GM23338 (cell line): Measurements from ENCODE around the gene GPR83. TPM values are rescaled to one million over a fixed set of nuclear protein-coding genes. Genes with fewer than 3 reads are reported as not detected.

Experiments
- ATAC-seq: fragments of 200-7000 bp; cut with Tn5 transposase; 3 replicates; pipeline ENCODE4 v1.9.1; 2020
- DNase-seq: peaks from one replicate; pipeline ENCODE4 v3.0.0-alpha.2; 2015; ENCODE audit warnings: low spot score
- H2AFZ ChIP-seq: fragments of 200-600 bp; sonication (generic); 2 replicates; pipeline ENCODE4 v1.8.0; 2016; ENCODE audit warnings: antibody characterized with exemption, mild to moderate bottlenecking, moderate library complexity
- H3F3A ChIP-seq: fragments of 200-600 bp; sonication (generic); replicated peaks from 2 replicates; pipeline ENCODE4 v1.8.0; 2017; ENCODE audit warnings: antibody characterized with exemption, mixed run types, low read depth
- H3K27ac ChIP-seq: fragments of 200-600 bp; sonication (generic); 2 replicates; pipeline ENCODE4 v1.6.1; 2016; ENCODE audit warnings: low read depth
- H3K27me3 ChIP-seq: fragments of 200-600 bp; sonication (generic); 2 replicates; pipeline ENCODE4 v1.8.0; 2016; ENCODE audit warnings: mild to moderate bottlenecking, mixed run types, moderate library complexity; ENCODE audit not compliant: insufficient read depth
- H3K36me3 ChIP-seq: fragments of 200-600 bp; sonication (generic); 2 replicates; pipeline ENCODE4 v1.8.0; 2016; ENCODE audit warnings: mild to moderate bottlenecking; ENCODE audit not compliant: insufficient read depth
- H3K4me1 ChIP-seq: fragments of 200-600 bp; sonication (generic); 2 replicates; pipeline ENCODE4 v1.8.0; 2016; ENCODE audit warnings: mild to moderate bottlenecking, moderate library complexity; ENCODE audit not compliant: insufficient read depth
- H3K4me2 ChIP-seq: fragments of 200-600 bp; sonication (generic); 2 replicates; pipeline ENCODE4 v1.7.1; 2017; ENCODE audit warnings: mixed run types
- H3K4me3 ChIP-seq: fragments of 200-600 bp; sonication (generic); 2 replicates; pipeline ENCODE4 v1.6.1; 2016; ENCODE audit warnings: mixed run types
- H3K79me2 ChIP-seq: fragments of 200-600 bp; sonication (generic); replicated peaks from 2 replicates; pipeline ENCODE4 v1.8.0; 2017; ENCODE audit warnings: mild to moderate bottlenecking; ENCODE audit not compliant: insufficient read depth
- H3K9me2 ChIP-seq: fragments of 200-600 bp; sonication (generic); 2 replicates; pipeline ENCODE4 v1.8.0; 2017; ENCODE audit not compliant: insufficient read depth
- H4K20me1 ChIP-seq: fragments of 200-600 bp; sonication (generic); replicated peaks from 2 replicates; pipeline ENCODE4 v1.8.0; 2017; ENCODE audit warnings: mild to moderate bottlenecking; ENCODE audit not compliant: insufficient read depth
- H3K27ac Mint-ChIP-seq: 2 replicates; pipeline ENCODE4 v1.8.0; 2020; ENCODE audit warnings: inconsistent platforms, mild to moderate bottlenecking, moderate library complexity, mixed read lengths
- H3K27me3 Mint-ChIP-seq: 3 replicates; pipeline ENCODE4 v1.8.0; 2022; ENCODE audit warnings: low read depth, mild to moderate bottlenecking, moderate library complexity, mixed read lengths, inconsistent platforms; ENCODE audit not compliant: insufficient read depth, poor library complexity
- H3K36me3 Mint-ChIP-seq: 3 replicates; pipeline ENCODE4 v1.8.0; 2021; ENCODE audit warnings: low read depth, mild to moderate bottlenecking, inconsistent platforms, moderate library complexity, mixed read lengths
- H3K4me1 Mint-ChIP-seq: 3 replicates; pipeline ENCODE4 v1.8.0; 2020; ENCODE audit warnings: mild to moderate bottlenecking, inconsistent platforms, mixed read lengths
- H3K4me3 Mint-ChIP-seq: 3 replicates; pipeline ENCODE4 v1.8.0; 2021; ENCODE audit warnings: moderate library complexity, mild to moderate bottlenecking, inconsistent platforms, mixed read lengths
- H3K9me3 Mint-ChIP-seq: 3 replicates; pipeline ENCODE4 v1.8.0; 2020; ENCODE audit warnings: moderate library complexity, mild to moderate bottlenecking, inconsistent platforms, mixed read lengths
- CREB1 ChIP-seq: fragments of 250-450 bp; sonication (Bioruptor Pico); IDR thresholded peaks from 2 replicates; pipeline ENCODE4 v1.5.0; 2020; ENCODE audit warnings: low read depth, mild to moderate bottlenecking, moderate library complexity
- EZH2phosphoT487 ChIP-seq: fragments of 200-600 bp; sonication (generic); IDR thresholded peaks from one replicate; pipeline ENCODE4 v1.8.1; 2018; ENCODE audit warnings: antibody characterized with exemption; ENCODE audit not compliant: unreplicated experiment
- JUNB ChIP-seq: IDR thresholded peaks from one replicate; pipeline ENCODE4 v1.6.1; 2016; ENCODE audit warnings: antibody characterized with exemption; ENCODE audit not compliant: unreplicated experiment
- POLR2AphosphoS5 ChIP-seq: IDR thresholded peaks from 2 replicates; pipeline ENCODE4 v1.6.1; 2016; ENCODE audit warnings: antibody characterized with exemption, low read depth
- STAT1 ChIP-seq: IDR thresholded peaks from one replicate; pipeline ENCODE4 v1.6.1; 2016; ENCODE audit warnings: antibody characterized with exemption; ENCODE audit not compliant: unreplicated experiment
- ZNF331 ChIP-seq: fragments of 250-450 bp; sonication (Bioruptor Pico); IDR thresholded peaks from 2 replicates; pipeline ENCODE4 v1.5.0; 2020; ENCODE audit warnings: low read depth, mild to moderate bottlenecking, moderate library complexity
- polyA plus RNA-seq: library from polyadenylated mRNA; unstranded; fragments of >200 nt; fragmentation: Nextera tagmentation; extraction: Ambion mirVana; gene quantifications from 2 replicates; pipeline ENCODE4 v1.2.1, GENCODE V29; 2016
- total RNA-seq: library from RNA; depleted of rRNA; stranded (reverse); fragments of >200 nt; shearing (Covaris generic); gene quantifications from 2 replicates; pipeline ENCODE4 v1.2.3, GENCODE V29; 2014
- TF ChIP-seq, protein P1 (sequence below): IDR thresholded peaks from 2 replicates; pipeline ENCODE4 v1.6.1; 2016; ENCODE audit warnings: antibody characterized with exemption
- TF ChIP-seq, protein P2 (sequence below): fragments of 250-450 bp; sonication (Bioruptor Pico); IDR thresholded peaks from 2 replicates; pipeline ENCODE4 v1.5.0; 2020; ENCODE audit warnings: mild to moderate bottlenecking, moderate library complexity

Gene GPR83
- total and polyA plus RNA-seq, 2 experiments from 2014 or later: 0.17 to 0.18 TPM

DNA sequence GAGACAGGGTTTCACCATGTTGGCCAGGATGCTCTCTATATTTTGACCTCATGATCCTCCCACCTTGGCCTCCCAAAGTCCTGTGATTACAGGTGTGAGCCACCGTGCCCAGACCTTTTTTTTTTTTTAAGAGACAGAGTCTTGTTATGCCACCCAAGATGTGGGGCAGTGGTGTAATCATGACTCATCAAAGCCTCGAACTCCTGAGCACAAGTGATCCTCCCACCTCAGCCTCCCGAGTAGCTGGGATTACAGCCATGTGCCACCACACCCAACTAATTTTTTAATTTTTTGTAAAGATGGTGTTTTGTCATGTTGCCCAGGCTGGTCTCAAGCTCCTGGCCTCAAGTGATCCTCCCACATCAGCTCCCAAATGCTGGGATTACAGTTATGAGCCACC is 59.0 kb downstream of the GPR83 start:
- no peaks in the 10 kb centered on the region for H3K4me1 ChIP-seq
- Mint-ChIP-seq H3K4me1 (peaks cover 5% of the 10 kb centered on the region; the same call in 1 of the 3 replicates), H3K27me3 (peaks cover 7% of the 10 kb centered on the region), H3K27ac (no peak overlapping the region), H3K36me3 (peaks cover 18% of the 10 kb centered on the region), H3K4me3 (no peak overlapping the region), H3K9me3 (peaks cover 30% of the 10 kb centered on the region)
- no peaks in the 10 kb centered on the region for H3K27me3 ChIP-seq
- ATAC-seq (no peak), DNase-seq (no peak)
- no peaks in the 10 kb centered on the region for H3K9me2 ChIP-seq
- H3K4me3 ChIP-seq: no peak overlapping the region
- H3F3A ChIP-seq: no peaks in the 10 kb centered on the region
- no peak overlapping the region for H3K27ac ChIP-seq
- no peaks in the 10 kb centered on the region for H4K20me1 ChIP-seq
- H2AFZ ChIP-seq: no peak overlapping the region
- TF ChIP-seq EZH2phosphoT487 (no peak), STAT1 (no peak), POLR2AphosphoS5 (no peak), JUNB (no peak), ZNF331 (CRISPR knock-in tag) (no peak), CREB1 (no peak)
- TF ChIP-seq, protein P1, sequence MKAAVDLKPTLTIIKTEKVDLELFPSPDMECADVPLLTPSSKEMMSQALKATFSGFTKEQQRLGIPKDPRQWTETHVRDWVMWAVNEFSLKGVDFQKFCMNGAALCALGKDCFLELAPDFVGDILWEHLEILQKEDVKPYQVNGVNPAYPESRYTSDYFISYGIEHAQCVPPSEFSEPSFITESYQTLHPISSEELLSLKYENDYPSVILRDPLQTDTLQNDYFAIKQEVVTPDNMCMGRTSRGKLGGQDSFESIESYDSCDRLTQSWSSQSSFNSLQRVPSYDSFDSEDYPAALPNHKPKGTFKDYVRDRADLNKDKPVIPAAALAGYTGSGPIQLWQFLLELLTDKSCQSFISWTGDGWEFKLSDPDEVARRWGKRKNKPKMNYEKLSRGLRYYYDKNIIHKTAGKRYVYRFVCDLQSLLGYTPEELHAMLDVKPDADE: no peak
- TF ChIP-seq, protein P2, sequence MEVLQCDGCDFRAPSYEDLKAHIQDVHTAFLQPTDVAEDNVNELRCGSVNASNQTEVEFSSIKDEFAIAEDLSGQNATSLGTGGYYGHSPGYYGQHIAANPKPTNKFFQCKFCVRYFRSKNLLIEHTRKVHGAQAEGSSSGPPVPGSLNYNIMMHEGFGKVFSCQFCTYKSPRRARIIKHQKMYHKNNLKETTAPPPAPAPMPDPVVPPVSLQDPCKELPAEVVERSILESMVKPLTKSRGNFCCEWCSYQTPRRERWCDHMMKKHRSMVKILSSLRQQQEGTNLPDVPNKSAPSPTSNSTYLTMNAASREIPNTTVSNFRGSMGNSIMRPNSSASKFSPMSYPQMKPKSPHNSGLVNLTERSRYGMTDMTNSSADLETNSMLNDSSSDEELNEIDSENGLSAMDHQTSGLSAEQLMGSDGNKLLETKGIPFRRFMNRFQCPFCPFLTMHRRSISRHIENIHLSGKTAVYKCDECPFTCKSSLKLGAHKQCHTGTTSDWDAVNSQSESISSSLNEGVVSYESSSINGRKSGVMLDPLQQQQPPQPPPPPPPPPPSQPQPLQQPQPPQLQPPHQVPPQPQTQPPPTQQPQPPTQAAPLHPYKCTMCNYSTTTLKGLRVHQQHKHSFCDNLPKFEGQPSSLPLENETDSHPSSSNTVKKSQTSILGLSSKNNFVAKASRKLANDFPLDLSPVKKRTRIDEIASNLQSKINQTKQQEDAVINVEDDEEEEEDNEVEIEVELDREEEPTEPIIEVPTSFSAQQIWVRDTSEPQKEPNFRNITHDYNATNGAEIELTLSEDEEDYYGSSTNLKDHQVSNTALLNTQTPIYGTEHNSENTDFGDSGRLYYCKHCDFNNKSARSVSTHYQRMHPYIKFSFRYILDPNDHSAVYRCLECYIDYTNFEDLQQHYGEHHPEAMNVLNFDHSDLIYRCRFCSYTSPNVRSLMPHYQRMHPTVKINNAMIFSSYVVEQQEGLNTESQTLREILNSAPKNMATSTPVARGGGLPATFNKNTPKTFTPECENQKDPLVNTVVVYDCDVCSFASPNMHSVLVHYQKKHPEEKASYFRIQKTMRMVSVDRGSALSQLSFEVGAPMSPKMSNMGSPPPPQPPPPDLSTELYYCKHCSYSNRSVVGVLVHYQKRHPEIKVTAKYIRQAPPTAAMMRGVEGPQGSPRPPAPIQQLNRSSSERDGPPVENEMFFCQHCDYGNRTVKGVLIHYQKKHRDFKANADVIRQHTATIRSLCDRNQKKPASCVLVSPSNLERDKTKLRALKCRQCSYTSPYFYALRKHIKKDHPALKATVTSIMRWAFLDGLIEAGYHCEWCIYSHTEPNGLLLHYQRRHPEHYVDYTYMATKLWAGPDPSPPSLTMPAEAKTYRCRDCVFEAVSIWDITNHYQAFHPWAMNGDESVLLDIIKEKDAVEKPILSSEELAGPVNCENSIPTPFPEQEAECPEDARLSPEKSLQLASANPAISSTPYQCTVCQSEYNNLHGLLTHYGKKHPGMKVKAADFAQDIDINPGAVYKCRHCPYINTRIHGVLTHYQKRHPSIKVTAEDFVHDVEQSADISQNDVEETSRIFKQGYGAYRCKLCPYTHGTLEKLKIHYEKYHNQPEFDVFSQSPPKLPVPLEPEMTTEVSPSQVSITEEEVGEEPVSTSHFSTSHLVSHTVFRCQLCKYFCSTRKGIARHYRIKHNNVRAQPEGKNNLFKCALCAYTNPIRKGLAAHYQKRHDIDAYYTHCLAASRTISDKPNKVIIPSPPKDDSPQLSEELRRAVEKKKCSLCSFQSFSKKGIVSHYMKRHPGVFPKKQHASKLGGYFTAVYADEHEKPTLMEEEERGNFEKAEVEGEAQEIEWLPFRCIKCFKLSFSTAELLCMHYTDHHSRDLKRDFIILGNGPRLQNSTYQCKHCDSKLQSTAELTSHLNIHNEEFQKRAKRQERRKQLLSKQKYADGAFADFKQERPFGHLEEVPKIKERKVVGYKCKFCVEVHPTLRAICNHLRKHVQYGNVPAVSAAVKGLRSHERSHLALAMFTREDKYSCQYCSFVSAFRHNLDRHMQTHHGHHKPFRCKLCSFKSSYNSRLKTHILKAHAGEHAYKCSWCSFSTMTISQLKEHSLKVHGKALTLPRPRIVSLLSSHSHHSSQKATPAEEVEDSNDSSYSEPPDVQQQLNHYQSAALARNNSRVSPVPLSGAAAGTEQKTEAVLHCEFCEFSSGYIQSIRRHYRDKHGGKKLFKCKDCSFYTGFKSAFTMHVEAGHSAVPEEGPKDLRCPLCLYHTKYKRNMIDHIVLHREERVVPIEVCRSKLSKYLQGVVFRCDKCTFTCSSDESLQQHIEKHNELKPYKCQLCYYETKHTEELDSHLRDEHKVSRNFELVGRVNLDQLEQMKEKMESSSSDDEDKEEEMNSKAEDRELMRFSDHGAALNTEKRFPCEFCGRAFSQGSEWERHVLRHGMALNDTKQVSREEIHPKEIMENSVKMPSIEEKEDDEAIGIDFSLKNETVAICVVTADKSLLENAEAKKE (CRISPR knock-in tag): no peak
- no peaks in the 10 kb centered on the region for H3K79me2 ChIP-seq
- no peaks in the 10 kb centered on the region for H3K36me3 ChIP-seq
- H3K4me2 ChIP-seq: no peak overlapping the region
